Mucosa of rectum (tissue), 2 donors: ENCODE measurements around the gene PADI4.

Experiments used
- H3K27ac ChIP-seq, 2 donors: one replicate each; pipeline ENCODE4 v1.7.0; 2013; ENCODE audit warnings: inconsistent platforms in 2 of 2, low read depth in 2 of 2, low read length in 2 of 2
- H3K27me3 ChIP-seq, 2 donors: one replicate each; pipeline ENCODE4 v1.7.0; 2013; ENCODE audit warnings: low read length in 2 of 2; ENCODE audit not compliant: control insufficient read depth in 2 of 2, insufficient read depth in 2 of 2
- H3K36me3 ChIP-seq, 2 donors: one replicate each; pipeline ENCODE4 v1.7.0; 2013; ENCODE audit warnings: low read length in 2 of 2; ENCODE audit not compliant: control insufficient read depth in 2 of 2, insufficient read depth in 2 of 2
- H3K4me1 ChIP-seq, 2 donors: one replicate each; pipeline ENCODE4 v1.7.0; 2013; ENCODE audit warnings: low read length in 2 of 2, mild to moderate bottlenecking in 1 of 2; ENCODE audit not compliant: control insufficient read depth in 2 of 2, insufficient read depth in 2 of 2
- H3K4me3 ChIP-seq, 2 donors: one replicate each; pipeline ENCODE4 v1.7.0; 2013; ENCODE audit warnings: low read length in 2 of 2
- H3K9ac ChIP-seq, 2 donors: one replicate each; pipeline ENCODE4 v1.7.0; 2013; ENCODE audit warnings: low read length in 2 of 2, low read depth in 1 of 2, mild to moderate bottlenecking in 1 of 2
- H3K9me3 ChIP-seq, 2 donors: one replicate each; pipeline ENCODE4 v1.7.0; 2013; ENCODE audit warnings: low read length in 2 of 2; ENCODE audit not compliant: control insufficient read depth in 2 of 2
- donor health status: healthy.
- donor health status: Normal muscosa, but diverticular disease.

PADI4 gene

DNA sequence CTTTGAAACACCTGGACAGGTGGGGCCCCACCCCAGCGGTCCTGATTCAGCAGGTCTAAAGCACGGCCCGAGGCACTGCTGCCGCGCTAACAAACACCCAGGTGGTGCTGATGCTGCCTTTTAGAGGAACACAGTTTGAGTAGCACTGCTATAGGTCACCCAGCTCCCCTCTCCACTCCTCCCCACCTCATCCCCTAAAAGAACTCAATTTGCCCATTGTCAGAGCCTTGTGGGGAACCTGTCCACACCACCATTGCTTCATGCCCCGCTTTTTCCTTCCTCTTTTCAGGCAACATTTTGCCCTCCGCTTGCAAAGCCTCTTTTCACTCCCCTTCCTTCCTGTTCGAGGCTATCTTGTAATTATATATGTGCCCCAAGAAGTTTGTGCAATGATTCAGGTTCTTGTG lies 26.2 kb upstream of the PADI4 start:
- H3K4me3 ChIP-seq, result no peak overlapping the region
- H3K27me3 ChIP-seq, result peaks cover 0 to 4% of the 10 kb centered on the region in 2 donors
- no peak overlapping the region for H3K9ac ChIP-seq
- H3K36me3 ChIP-seq, result no peaks in the 10 kb centered on the region
- H3K27ac ChIP-seq, result no peak overlapping the region
- no peaks in the 10 kb centered on the region for H3K9me3 ChIP-seq
- no peaks in the 10 kb centered on the region for H3K4me1 ChIP-seq

DNA sequence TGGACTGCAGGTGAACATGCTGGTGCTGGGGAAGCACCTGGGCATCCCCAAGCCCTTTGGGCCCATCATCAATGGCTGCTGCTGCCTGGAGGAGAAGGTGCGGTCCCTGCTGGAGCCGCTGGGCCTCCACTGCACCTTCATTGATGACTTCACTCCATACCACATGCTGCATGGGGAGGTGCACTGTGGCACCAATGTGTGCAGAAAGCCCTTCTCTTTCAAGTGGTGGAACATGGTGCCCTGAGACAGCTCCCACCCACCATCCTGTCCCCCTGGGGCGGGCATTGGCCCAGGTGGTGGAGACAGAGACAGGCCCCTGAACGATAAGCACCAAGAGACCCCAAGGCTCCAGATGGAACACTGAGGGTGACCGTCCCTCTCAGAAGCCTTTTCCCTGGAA lies 25.2 kb upstream of the PADI4 start:
- no peak overlapping the region for H3K9ac ChIP-seq
- no peak overlapping the region for H3K27ac ChIP-seq
- H3K9me3 ChIP-seq, result no peaks in the 10 kb centered on the region
- H3K4me1 ChIP-seq, result no peaks in the 10 kb centered on the region
- H3K36me3 ChIP-seq, result no peaks in the 10 kb centered on the region
- H3K27me3 ChIP-seq, result peaks cover 0 to 4% of the 10 kb centered on the region in 2 donors
- no peak overlapping the region for H3K4me3 ChIP-seq

DNA sequence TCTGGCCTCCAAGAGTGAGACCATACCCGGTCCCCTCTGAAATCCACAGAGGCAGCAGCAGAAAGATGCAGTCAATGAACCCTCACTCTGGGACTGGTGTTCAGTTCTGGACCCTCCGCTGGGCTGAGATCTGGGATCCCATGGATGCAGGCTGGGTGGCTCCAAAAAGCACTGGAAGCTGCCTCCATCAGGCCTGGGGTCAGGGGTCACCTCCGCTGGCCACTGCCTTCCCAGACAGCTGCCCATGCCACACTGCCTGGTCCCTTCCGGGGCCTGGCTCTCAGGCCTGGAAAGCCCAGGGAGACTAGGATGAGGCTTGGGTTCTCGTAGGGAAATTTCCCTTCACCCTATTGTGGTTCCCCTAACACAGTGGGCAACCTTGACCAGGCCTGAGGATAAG lies 21.4 kb upstream of the PADI4 start:
- Histone ChIP-seq H3K4me1 (no peaks in the 10 kb centered on the region), H3K9ac (no peak overlapping the region), H3K27ac (no peak overlapping the region), H3K27me3 (peaks cover 0 to 6% of the 10 kb centered on the region in 2 donors), H3K9me3 (no peaks in the 10 kb centered on the region), H3K36me3 (no peaks in the 10 kb centered on the region), H3K4me3 (no peak overlapping the region)

DNA sequence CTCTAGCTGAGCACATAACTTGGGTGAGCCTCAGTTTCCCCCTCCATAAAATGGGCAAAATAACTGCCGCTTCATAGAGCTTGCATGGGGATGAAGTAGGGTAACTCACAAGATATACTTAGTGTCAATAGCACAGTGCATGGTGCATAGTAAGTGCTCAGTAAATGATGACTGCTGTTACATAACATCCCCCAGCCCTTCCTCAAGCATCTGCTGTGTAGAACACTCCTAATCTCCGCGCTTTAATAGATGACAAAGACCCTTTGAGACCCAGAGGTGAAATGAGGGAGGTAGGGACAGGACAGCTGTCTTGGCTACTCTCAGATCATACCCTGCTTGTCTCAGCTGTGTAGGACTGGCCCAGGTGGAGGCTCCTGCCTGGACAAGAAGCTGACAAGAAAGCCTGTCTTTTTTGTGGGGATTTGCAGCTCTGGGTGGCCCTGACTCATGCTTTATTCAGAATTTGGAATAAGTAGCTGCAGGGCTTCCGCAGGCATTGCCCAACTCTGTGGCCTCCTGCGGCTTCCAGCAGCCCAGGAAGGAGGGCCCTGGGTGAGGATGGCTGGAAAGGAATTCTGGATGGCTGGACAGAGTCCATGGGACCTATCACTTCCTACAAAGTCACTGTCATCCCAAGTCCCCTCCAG lies 20.7 kb upstream of the PADI4 start:
- no peak overlapping the region for H3K27ac ChIP-seq

DNA sequence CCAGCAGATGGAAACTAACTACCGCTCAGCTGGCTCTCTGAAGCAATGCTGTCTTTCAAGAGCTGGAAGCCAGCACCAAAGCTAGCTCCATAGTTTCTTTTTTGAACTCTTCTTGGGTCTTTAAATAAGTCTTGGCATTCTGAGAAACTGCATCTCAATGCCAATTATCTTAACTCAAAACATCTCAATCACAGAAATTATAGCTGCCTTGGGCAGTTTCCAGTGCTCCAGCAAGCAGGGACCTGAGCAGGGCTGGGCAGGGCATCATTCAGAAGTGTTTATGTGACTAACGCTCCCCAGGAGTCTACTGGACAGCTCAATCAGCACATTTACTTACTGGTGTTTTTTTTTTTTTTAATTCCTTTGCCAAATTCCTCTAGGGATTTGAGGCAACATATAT lies 18.3 kb upstream of the PADI4 start:
- peaks cover 4 to 6% of the 10 kb centered on the region in 2 donors for H3K27me3 ChIP-seq
- no peaks in the 10 kb centered on the region for H3K36me3 ChIP-seq
- no peak overlapping the region for H3K27ac ChIP-seq
- no peak overlapping the region for H3K9ac ChIP-seq
- no peaks in the 10 kb centered on the region for H3K9me3 ChIP-seq
- no peaks in the 10 kb centered on the region for H3K4me1 ChIP-seq
- H3K4me3 ChIP-seq, result no peak overlapping the region

More for the DNA sequence above, 20.7 kb upstream of the PADI4 start:
- Histone ChIP-seq H3K9me3 (no peaks in the 10 kb centered on the region), H3K27me3 (peaks cover 0 to 6% of the 10 kb centered on the region in 2 donors), H3K4me3 (no peak overlapping the region), H3K4me1 (no peaks in the 10 kb centered on the region), H3K9ac (no peak overlapping the region), H3K36me3 (no peaks in the 10 kb centered on the region)

DNA sequence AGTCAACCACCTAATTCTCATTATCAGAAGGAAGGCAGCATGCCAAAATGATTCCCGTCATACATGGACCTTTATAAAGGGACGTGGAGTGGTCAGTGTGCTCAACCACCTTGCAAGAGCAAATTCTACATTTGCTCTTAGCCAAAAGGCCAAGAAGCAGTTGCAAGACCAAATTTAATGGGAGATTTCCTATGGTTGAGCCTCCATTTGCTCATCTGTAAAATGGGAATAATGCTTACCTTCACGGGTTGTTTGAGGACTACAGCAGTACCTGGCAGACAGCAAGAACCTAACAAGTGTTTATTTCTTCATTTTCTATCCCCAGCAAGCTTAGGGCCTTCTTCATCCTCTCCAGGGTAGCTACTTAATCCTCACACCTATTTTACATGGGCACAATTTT lies 17.4 kb upstream of the PADI4 start:
- H3K27me3 ChIP-seq, result peaks cover 4 to 6% of the 10 kb centered on the region in 2 donors
- H3K9me3 ChIP-seq, result no peaks in the 10 kb centered on the region
- no peak overlapping the region for H3K4me3 ChIP-seq
- H3K9ac ChIP-seq, result no peak overlapping the region
- H3K4me1 ChIP-seq, result no peaks in the 10 kb centered on the region
- no peaks in the 10 kb centered on the region for H3K36me3 ChIP-seq
- H3K27ac ChIP-seq, result no peak overlapping the region

DNA sequence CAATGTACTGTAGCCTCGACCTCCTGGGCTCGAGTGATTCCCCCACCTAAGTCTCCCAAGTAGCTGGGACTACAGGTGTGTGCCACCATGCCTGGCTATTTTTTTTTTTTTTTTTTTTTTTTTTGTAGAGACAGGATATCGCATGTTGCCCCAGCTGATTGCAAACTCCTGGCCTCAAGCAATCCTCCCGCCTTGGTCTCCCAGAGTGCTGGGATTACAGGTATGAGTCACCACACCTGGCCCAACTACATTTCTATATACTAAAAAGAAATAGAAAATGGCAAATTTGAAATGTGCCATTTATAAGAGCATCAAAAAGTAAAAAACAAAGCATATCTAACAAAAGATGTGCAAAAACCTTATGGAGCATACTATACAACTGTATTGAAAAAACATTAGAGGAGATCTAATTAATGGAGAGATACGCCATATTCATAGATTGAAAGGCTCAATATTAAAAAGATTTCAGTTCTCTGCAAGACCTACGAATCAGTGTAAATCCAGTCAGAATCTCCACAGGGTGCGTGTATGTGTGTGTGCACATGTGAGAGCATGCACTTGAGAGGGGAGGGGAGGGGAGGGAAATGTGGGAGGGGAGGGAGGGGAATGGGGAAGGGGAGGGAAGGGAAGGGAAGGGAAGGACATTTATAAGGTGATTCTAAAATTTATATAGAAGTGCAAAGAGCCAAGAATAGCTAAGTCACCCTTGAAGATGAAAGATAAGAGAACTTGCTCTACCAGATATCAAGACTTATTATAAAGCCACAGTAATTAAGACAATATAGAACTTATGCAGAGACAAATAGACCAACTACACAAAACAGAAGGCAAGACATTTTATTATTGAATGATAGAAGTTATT lies 15.5 kb upstream of the PADI4 start:
- Histone ChIP-seq H3K36me3 (no peaks in the 10 kb centered on the region), H3K27ac (no peak overlapping the region), H3K9me3 (no peaks in the 10 kb centered on the region), H3K9ac (no peak overlapping the region), H3K27me3 (peaks cover 4 to 6% of the 10 kb centered on the region in 2 donors), H3K4me1 (no peaks in the 10 kb centered on the region), H3K4me3 (no peak overlapping the region)

DNA sequence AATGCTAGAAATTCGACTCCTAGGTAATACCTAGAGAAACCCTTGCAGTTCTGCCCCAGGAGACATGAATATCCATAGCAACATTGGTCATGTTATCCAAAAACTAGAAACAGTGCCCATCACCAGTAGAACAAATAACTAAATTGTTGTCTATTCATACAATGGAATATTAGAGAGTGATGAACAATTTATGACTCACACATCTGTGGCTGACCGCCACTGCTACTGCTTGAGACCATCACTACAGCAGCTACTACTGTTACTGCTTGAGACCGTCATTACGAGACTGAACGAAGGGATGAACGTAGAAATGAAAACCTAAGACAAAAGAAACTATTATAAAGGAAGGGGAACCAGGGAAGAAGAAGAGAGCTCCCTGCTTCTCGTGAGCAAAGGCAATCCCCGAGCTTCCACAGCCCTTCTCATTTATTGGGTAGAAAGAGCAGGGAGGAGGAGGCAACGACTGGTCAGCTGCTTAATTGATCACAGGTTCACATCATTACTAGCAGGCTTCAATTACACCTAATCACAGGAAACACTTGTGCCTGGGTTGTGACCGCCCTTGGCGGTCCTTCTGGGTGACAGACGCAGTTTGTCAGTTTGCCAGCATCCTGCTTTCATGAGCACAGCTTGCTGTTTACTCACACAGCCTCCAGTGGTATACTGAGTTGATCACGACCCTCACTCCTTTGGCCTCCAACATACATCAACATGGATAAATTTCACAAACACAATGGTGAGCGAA lies 14.1 kb upstream of the PADI4 start:
- H3K27ac ChIP-seq, result no peak overlapping the region
- no peaks in the 10 kb centered on the region for H3K4me1 ChIP-seq
- no peak overlapping the region for H3K4me3 ChIP-seq
- H3K9me3 ChIP-seq, result no peaks in the 10 kb centered on the region
- H3K27me3 ChIP-seq, result peaks cover 4 to 6% of the 10 kb centered on the region in 2 donors
- H3K9ac ChIP-seq, result no peak overlapping the region
- no peaks in the 10 kb centered on the region for H3K36me3 ChIP-seq

DNA sequence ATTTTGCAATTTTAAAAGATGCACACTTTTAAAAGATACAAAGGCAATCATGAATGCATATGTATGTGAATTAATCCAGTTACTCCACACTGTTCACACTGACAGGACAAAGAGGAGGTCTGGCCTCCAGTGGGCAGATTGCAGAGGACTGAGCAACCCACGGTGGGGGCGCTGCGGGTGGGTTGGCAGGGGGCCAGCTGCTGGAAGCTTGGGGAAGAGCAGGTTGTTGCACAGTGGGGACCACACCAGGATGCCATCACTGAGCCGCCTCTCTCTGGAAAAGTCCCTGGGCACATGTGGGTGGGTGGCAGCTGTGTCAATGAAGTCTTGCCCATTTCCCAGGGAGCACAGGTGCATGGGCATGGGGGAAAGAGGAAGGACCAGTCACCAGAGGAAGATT lies 12.7 kb upstream of the PADI4 start:
- Histone ChIP-seq H3K27me3 (peaks cover 4% of the 10 kb centered on the region in 2 donors), H3K9me3 (no peaks in the 10 kb centered on the region), H3K9ac (no peak overlapping the region), H3K4me3 (no peak overlapping the region), H3K4me1 (no peaks in the 10 kb centered on the region), H3K27ac (no peak overlapping the region), H3K36me3 (no peaks in the 10 kb centered on the region)

DNA sequence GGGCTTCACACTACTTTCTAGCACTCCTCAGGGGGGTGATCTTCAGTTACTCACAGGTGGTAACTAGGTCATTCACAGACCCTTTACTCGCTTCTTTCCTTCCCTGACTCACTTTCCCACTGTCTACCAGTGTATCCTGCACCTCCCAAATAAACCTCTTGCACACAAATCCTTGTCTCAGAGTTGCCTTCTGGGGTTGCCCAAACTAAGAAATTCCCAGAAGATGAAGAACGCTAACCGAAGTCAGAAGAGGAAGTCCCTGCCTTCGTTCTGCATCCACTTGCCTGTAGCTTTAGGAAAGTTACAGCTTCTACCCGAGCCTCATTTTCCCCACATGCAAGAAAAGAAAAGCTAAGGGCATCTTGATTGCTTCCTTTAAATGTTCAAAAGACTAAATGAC lies 11.9 kb upstream of the PADI4 start:
- Histone ChIP-seq H3K4me1 (no peaks in the 10 kb centered on the region), H3K9ac (no peak overlapping the region), H3K27me3 (peaks cover 0 to 4% of the 10 kb centered on the region in 2 donors), H3K4me3 (no peak overlapping the region), H3K36me3 (no peaks in the 10 kb centered on the region), H3K9me3 (no peaks in the 10 kb centered on the region), H3K27ac (no peak overlapping the region)
